ENCODE data around the gene GTPBP1. TPM values are rescaled to one million over a fixed set of nuclear protein-coding genes. Genes with fewer than 3 reads are reported as not detected.

The GTPBP1 gene
- total and polyA plus RNA-seq, 2 of the 13 experiments (the other 11 are each of a cell fraction or from before 2014, with no cell fraction given) = 22.3 to 27.0 TPM

DNA sequence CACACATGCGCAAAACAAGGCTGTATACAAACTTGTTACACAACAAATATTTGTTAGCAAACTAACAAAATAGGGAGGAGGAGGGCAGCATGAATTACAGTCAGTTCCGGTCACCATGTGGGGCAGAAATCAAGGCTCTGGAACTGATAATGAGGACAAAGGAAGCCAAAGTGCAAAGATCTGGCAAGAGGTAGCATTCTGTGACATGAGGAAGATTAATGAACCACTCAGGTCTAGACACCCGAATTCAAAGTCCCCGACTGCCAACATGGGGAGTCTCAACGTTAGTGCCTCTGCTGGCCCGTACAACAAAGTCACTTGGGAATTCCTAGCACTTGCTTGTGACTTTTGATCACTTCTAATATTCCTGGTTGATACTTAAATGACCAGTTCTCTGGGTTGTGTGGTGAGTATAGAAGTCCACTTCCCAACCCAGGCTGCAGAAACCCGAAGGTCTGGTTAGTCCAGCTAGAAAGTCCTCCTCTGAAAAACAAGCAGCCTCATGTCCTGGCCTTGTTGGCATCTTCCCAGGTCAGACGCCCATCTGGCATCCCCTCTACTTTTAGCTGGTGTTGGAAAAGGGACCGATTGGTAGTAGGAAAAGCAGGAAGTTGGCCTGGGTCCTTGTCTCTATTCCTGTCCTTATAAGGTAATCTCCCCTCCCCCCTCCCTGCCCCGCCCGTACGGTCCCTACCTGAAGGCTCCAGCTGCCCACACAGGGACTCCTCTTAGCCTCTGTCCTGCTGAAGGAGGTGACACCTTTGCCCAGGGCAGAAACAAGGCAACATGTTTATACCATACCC is 48.4 kb downstream of the GTPBP1 start (continued):
- TF ChIP-seq TFE3 (CRISPR knock-in tag; IDR thresholded peaks at IDR 0.05) = peak; percentile 47; the same call in 1 of the 2 replicates
- TF ChIP-seq, protein P1, sequence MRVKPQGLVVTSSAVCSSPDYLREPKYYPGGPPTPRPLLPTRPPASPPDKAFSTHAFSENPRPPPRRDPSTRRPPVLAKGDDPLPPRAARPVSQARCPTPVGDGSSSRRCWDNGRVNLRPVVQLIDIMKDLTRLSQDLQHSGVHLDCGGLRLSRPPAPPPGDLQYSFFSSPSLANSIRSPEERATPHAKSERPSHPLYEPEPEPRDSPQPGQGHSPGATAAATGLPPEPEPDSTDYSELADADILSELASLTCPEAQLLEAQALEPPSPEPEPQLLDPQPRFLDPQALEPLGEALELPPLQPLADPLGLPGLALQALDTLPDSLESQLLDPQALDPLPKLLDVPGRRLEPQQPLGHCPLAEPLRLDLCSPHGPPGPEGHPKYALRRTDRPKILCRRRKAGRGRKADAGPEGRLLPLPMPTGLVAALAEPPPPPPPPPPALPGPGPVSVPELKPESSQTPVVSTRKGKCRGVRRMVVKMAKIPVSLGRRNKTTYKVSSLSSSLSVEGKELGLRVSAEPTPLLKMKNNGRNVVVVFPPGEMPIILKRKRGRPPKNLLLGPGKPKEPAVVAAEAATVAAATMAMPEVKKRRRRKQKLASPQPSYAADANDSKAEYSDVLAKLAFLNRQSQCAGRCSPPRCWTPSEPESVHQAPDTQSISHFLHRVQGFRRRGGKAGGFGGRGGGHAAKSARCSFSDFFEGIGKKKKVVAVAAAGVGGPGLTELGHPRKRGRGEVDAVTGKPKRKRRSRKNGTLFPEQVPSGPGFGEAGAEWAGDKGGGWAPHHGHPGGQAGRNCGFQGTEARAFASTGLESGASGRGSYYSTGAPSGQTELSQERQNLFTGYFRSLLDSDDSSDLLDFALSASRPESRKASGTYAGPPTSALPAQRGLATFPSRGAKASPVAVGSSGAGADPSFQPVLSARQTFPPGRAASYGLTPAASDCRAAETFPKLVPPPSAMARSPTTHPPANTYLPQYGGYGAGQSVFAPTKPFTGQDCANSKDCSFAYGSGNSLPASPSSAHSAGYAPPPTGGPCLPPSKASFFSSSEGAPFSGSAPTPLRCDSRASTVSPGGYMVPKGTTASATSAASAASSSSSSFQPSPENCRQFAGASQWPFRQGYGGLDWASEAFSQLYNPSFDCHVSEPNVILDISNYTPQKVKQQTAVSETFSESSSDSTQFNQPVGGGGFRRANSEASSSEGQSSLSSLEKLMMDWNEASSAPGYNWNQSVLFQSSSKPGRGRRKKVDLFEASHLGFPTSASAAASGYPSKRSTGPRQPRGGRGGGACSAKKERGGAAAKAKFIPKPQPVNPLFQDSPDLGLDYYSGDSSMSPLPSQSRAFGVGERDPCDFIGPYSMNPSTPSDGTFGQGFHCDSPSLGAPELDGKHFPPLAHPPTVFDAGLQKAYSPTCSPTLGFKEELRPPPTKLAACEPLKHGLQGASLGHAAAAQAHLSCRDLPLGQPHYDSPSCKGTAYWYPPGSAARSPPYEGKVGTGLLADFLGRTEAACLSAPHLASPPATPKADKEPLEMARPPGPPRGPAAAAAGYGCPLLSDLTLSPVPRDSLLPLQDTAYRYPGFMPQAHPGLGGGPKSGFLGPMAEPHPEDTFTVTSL (CRISPR knock-in tag; IDR thresholded peaks at IDR 0.05; ENCODE audit: borderline replicate concordance) = peak; percentile 12; the same call in 1 of the 2 replicates
- TF ChIP-seq MAF1 (CRISPR knock-in tag; IDR thresholded peaks at IDR 0.05; ENCODE audit: borderline replicate concordance) = no peak
- peak; percentile 60; the same call in 1 of the 2 replicates for TF ChIP-seq PPARG (CRISPR knock-in tag; conservative IDR thresholded peaks at IDR 0.05)
- TF ChIP-seq, protein P2, sequence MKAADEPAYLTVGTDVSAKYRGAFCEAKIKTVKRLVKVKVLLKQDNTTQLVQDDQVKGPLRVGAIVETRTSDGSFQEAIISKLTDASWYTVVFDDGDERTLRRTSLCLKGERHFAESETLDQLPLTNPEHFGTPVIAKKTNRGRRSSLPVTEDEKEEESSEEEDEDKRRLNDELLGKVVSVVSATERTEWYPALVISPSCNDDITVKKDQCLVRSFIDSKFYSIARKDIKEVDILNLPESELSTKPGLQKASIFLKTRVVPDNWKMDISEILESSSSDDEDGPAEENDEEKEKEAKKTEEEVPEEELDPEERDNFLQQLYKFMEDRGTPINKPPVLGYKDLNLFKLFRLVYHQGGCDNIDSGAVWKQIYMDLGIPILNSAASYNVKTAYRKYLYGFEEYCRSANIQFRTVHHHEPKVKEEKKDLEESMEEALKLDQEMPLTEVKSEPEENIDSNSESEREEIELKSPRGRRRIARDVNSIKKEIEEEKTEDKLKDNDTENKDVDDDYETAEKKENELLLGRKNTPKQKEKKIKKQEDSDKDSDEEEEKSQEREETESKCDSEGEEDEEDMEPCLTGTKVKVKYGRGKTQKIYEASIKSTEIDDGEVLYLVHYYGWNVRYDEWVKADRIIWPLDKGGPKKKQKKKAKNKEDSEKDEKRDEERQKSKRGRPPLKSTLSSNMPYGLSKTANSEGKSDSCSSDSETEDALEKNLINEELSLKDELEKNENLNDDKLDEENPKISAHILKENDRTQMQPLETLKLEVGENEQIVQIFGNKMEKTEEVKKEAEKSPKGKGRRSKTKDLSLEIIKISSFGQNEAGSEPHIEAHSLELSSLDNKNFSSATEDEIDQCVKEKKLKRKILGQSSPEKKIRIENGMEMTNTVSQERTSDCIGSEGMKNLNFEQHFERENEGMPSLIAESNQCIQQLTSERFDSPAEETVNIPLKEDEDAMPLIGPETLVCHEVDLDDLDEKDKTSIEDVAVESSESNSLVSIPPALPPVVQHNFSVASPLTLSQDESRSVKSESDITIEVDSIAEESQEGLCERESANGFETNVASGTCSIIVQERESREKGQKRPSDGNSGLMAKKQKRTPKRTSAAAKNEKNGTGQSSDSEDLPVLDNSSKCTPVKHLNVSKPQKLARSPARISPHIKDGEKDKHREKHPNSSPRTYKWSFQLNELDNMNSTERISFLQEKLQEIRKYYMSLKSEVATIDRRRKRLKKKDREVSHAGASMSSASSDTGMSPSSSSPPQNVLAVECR (CRISPR knock-in tag; IDR thresholded peaks at IDR 0.05; ENCODE audit: borderline replicate concordance) = peak; percentile 63; the same call in 1 of the 2 replicates
- TF ChIP-seq THRA (CRISPR knock-in tag; IDR thresholded peaks at IDR 0.05; ENCODE audit: borderline replicate concordance) = peak; percentile 20; the same call in 1 of the 2 replicates
- TF ChIP-seq ZNF556 (CRISPR knock-in tag; IDR thresholded peaks at IDR 0.05; ENCODE audit: borderline replicate concordance) = 0 out of 2 replicates have a peak, but pooled peaks have one; percentile 45
- TF ChIP-seq NR2F6 (IDR thresholded peaks at IDR 0.05) = 0 out of 2 replicates have a peak, but pooled peaks have one; percentile 28
- TF ChIP-seq NR2F6 (CRISPR knock-in tag; IDR thresholded peaks at IDR 0.05) = peak; percentile 59; the same call in 1 of the 2 replicates
- TF ChIP-seq ZNF414 (CRISPR knock-in tag; IDR thresholded peaks at IDR 0.05) = 0 out of 2 replicates have a peak, but pooled peaks have one; percentile 58
- TF ChIP-seq RXRB (CRISPR knock-in tag; IDR thresholded peaks at IDR 0.05; ENCODE audit: borderline replicate concordance) = 0 out of 2 replicates have a peak, but pooled peaks have one; percentile 32
